Stimulated activated naive B cell treated with anti-CD40 and anti-IgM and Interleukin-4, amounts not matched to agents 10 μg/mL and 1 μg/mL and 100 μg/mL, for 72 hours (primary cell): ENCODE data around the gene SLC44A3.
"Not testable (repeated sequence)": the region's sequence is repeated elsewhere in the genome, so short reads cannot be mapped to it uniquely, and the experiment has no call there.

Experiments used
- ATAC-seq, 2 donors: fragments of 150-1000 bp; cut with Tn5 transposase; replicated peaks; 2 replicates each; pipeline ENCODE4 v1.10.0; 2021; ENCODE audit warnings: moderate library complexity in 1 of 2
- DNase-seq: peaks from one replicate; pipeline ENCODE4 v3.0.0; 2021
- H3K27ac Mint-ChIP-seq: one replicate; pipeline ENCODE4 v1.8.0; 2022; ENCODE audit warnings: mild to moderate bottlenecking, mixed read lengths
- H3K27me3 Mint-ChIP-seq, 2 donors: one replicate each; pipeline ENCODE4 v1.8.0; 2022; ENCODE audit warnings: mixed read lengths in 2 of 2
- H3K36me3 Mint-ChIP-seq, 2 donors: one replicate each; pipeline ENCODE4 v1.8.0; 2022; ENCODE audit warnings: mixed read lengths in 2 of 2, mild to moderate bottlenecking in 1 of 2
- H3K4me1 Mint-ChIP-seq, 2 donors: one replicate each; pipeline ENCODE4 v1.8.0; 2022; ENCODE audit warnings: mixed read lengths in 2 of 2, mild to moderate bottlenecking in 1 of 2
- H3K4me3 Mint-ChIP-seq, 2 donors: one replicate each; pipeline ENCODE4 v1.8.0; 2022; ENCODE audit warnings: mild to moderate bottlenecking in 2 of 2, mixed read lengths in 2 of 2, moderate library complexity in 1 of 2
- H3K9me3 Mint-ChIP-seq, 2 donors: one replicate each; pipeline ENCODE4 v1.8.0; 2022; ENCODE audit warnings: mixed read lengths in 2 of 2, mild to moderate bottlenecking in 1 of 2

Gene SLC44A3

GRCh38 chr1:94832931-94833585, 12.9 kb downstream of the SLC44A3 start:
- H3K36me3 Mint-ChIP-seq, result no peaks in the 10 kb centered on the region

GRCh38 chr1:94836891-94837290, 16.7 kb downstream of the SLC44A3 start:
- no peaks in the 10 kb centered on the region for H3K36me3 Mint-ChIP-seq
- DNase-seq (no peak), ATAC-seq (no peak)
- H3K27ac Mint-ChIP-seq, result no peak overlapping the region
- H3K4me3 Mint-ChIP-seq, result no peak overlapping the region
- H3K4me1 Mint-ChIP-seq, result peaks cover 0 to under 1% of the 10 kb centered on the region in 2 donors
- H3K9me3 Mint-ChIP-seq, result no peaks in the 10 kb centered on the region
- peaks cover 18 to 41% of the 10 kb centered on the region in 2 donors for H3K27me3 Mint-ChIP-seq

More at GRCh38 chr1:94832931-94833585, 12.9 kb downstream of the SLC44A3 start:
- Mint-ChIP-seq H3K27ac (no peak overlapping the region), H3K9me3 (no peaks in the 10 kb centered on the region), H3K27me3 (peaks cover 19 to 55% of the 10 kb centered on the region in 2 donors), H3K4me3 (no peak overlapping the region), H3K4me1 (peaks cover 5 to 9% of the 10 kb centered on the region in 2 donors)
- DNase-seq, result no peak
- ATAC-seq, result no peak

GRCh38 chr1:94840381-94840780, 20.2 kb downstream of the SLC44A3 start:
- peaks cover 27 to 37% of the 10 kb centered on the region in 2 donors for H3K27me3 Mint-ChIP-seq
- not testable (repeated sequence) for H3K9me3 Mint-ChIP-seq, H3K27ac Mint-ChIP-seq, H3K4me1 Mint-ChIP-seq, H3K4me3 Mint-ChIP-seq, ATAC-seq, DNase-seq, H3K36me3 Mint-ChIP-seq

DNA sequence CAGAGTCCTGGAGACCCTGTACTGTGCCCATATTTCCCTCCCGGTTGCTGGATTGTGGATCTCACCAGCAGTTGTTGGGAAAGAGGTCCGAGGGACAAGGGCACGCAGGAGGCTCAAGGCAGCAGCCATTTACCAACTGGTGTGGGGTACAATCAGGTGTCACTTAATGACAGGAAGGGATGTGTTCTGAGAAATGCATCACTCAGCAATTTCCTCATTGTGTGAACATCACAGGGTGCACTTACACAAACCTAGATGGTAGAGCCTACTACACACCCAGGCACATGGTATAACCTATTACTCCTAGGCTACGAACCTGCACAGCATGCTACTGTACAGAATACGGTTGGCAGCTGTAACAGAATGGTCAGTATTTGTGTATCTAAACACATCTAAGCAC, 20.7 kb downstream of the SLC44A3 start:
- H3K27ac Mint-ChIP-seq, result no peak overlapping the region
- no peaks in the 10 kb centered on the region for H3K9me3 Mint-ChIP-seq
- DNase-seq (no peak), ATAC-seq (no peak)
- H3K4me3 Mint-ChIP-seq, result no peak overlapping the region
- H3K4me1 Mint-ChIP-seq, result no peaks in the 10 kb centered on the region
- no peaks in the 10 kb centered on the region for H3K36me3 Mint-ChIP-seq
- peaks cover 26 to 34% of the 10 kb centered on the region in 2 donors for H3K27me3 Mint-ChIP-seq

GRCh38 chr1:94843430-94843829, 23.3 kb downstream of the SLC44A3 start:
- Mint-ChIP-seq H3K27ac (no peak overlapping the region), H3K36me3 (no peaks in the 10 kb centered on the region), H3K27me3 (peaks cover 21 to 23% of the 10 kb centered on the region in 2 donors), H3K9me3 (no peaks in the 10 kb centered on the region), H3K4me1 (no peaks in the 10 kb centered on the region), H3K4me3 (no peak overlapping the region)
- DNase-seq (no peak), ATAC-seq (no peak)

DNA sequence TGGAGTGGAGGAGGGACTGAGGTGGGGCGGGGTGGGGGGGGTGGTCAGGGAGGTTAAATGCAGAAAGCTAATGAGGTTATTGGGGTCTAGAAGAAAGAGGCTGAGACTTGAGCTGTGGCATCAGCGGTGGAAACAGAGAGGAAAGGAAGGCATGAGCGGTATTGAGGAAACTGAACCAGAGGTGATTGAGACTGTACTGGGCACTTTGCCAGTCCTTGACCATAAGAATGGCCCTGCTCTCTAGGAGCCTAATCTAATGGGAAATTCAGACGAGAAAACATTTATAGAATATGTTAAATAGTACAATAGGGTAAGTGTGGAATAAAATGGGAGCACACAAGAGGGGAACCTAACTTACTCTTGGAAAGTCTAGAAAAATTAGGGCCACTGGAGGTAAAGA, 23.7 kb downstream of the SLC44A3 start:
- ATAC-seq (no peak), DNase-seq (no peak)
- Mint-ChIP-seq H3K9me3 (no peaks in the 10 kb centered on the region), H3K27ac (no peak overlapping the region), H3K4me3 (no peak overlapping the region), H3K27me3 (peaks cover 21 to 23% of the 10 kb centered on the region in 2 donors), H3K4me1 (no peaks in the 10 kb centered on the region), H3K36me3 (no peaks in the 10 kb centered on the region)

GRCh38 chr1:94846308-94846707, 26.2 kb downstream of the SLC44A3 start:
- no peaks in the 10 kb centered on the region for H3K4me1 Mint-ChIP-seq
- H3K36me3 Mint-ChIP-seq, result no peaks in the 10 kb centered on the region
- H3K9me3 Mint-ChIP-seq, result no peaks in the 10 kb centered on the region
- no peak for DNase-seq
- no peak overlapping the region for H3K27ac Mint-ChIP-seq
- no peak overlapping the region for H3K4me3 Mint-ChIP-seq
- H3K27me3 Mint-ChIP-seq, result peaks cover 21 to 23% of the 10 kb centered on the region in 2 donors
- ATAC-seq, result no peak

GRCh38 chr1:94851571-94851970, 31.4 kb downstream of the SLC44A3 start:
- H3K4me3 Mint-ChIP-seq, result no peak overlapping the region
- no peaks in the 10 kb centered on the region for H3K4me1 Mint-ChIP-seq
- no peak for DNase-seq
- no peak for ATAC-seq
- H3K36me3 Mint-ChIP-seq, result no peaks in the 10 kb centered on the region
- H3K9me3 Mint-ChIP-seq, result no peaks in the 10 kb centered on the region
- H3K27ac Mint-ChIP-seq, result no peak overlapping the region
- H3K27me3 Mint-ChIP-seq, result no peaks in the 10 kb centered on the region

DNA sequence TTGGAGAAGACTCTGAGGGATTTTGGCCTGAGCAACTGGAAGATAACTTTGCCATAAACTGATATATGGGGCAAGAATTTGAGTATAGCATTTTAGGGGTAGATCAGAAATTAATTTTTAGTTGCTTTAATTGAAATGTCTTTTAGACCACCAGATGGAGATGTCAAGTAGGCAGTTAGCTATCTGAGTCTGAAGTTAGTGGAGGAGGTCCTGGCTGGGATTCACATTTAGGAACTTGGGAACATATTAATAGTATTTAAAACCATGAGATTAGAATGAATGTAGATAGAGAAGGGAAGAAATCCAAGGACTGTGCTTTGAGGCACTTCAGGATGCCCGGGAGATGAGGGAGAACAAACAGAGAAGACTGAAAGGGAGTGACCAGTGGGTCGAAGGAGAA, 32.6 kb downstream of the SLC44A3 start:
- DNase-seq, result no peak
- no peaks in the 10 kb centered on the region for H3K4me1 Mint-ChIP-seq
- H3K27ac Mint-ChIP-seq, result no peak overlapping the region

DNA sequence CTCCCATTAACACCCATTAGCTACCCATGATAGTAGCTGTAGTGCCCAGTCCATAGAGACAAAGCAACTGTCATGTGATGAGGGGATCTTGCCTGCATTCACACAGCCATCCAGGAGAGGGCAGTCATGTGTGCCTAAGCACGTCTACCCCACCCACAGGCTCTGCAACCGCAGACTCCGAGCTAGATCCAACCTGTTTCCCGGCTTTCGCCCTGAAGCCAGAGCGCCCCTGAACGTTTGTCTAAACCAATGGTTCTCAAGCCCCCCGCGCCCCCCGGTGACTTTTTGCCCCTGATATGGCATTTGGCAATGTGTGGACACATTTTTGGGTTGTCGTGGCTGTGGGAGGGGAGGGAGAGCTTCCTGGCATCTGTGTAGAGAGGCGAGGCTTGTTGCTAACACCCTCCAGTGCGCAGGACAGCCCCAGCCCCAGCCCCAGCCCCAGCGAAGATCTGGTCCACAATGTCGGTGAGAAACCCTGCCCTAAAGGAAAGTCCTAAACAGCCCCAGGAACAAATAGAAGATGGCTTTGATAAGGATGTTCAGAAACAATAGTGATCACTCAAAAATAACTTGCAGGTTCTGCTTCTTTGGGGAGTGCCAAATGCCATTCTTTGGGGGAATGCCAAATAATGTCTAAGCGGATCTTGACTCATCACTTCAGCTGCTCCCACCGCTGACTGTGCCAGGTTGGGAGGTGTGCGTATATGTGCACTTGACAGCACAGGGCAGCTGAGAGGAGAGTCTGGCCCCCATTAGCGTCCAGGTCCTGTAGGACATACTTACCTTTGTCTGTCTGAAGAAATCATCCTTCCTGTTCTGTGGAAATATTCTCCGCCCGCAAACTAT, 34.5 kb downstream of the SLC44A3 start:
- peak; percentile 73 for DNase-seq
- Mint-ChIP-seq H3K4me1 (no peaks in the 10 kb centered on the region), H3K27me3 (peaks cover 8 to 11% of the 10 kb centered on the region in 2 donors), H3K27ac (no peak overlapping the region), H3K9me3 (no peaks in the 10 kb centered on the region), H3K36me3 (no peaks in the 10 kb centered on the region), H3K4me3 (no peak overlapping the region)
- peak; percentile 96 to 97 for ATAC-seq

More for the DNA sequence above, 32.6 kb downstream of the SLC44A3 start:
- Mint-ChIP-seq H3K27me3 (no peaks in the 10 kb centered on the region), H3K36me3 (no peaks in the 10 kb centered on the region), H3K4me3 (no peak overlapping the region), H3K9me3 (no peaks in the 10 kb centered on the region)
- no peak for ATAC-seq

- H3K9me3 Mint-ChIP-seq, result no peaks in the 10 kb centered on the region
- H3K36me3 Mint-ChIP-seq, result no peaks in the 10 kb centered on the region
- ATAC-seq, result no peak
- no peak overlapping the region for H3K4me3 Mint-ChIP-seq
- peaks cover 8 to 11% of the 10 kb centered on the region in 2 donors for H3K27me3 Mint-ChIP-seq
- no peak overlapping the region for H3K27ac Mint-ChIP-seq
- H3K4me1 Mint-ChIP-seq, result no peaks in the 10 kb centered on the region
- DNase-seq, result no peak
These were observed 35.1 kb downstream of the SLC44A3 start for GRCh38 chr1:94855307-94855700.

DNA sequence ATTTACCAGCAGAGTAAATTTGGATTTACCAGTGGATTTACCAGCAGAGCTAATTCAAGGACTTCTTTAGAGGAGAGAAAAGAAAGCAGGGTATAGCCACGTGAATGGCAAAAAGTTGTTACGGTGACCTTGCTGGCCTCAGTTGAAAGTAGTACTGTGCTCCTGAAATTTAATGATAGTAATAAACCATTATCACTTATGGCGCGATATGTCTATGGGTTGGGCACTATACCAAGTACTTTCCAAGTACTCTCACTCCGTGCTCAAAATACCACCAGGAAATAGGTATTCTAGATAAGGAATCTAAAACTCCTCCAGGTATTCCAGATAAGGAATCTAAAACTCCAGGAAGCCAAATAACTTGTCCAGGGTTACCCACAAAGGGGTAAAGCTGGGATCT, 35.8 kb downstream of the SLC44A3 start:
- H3K4me1 Mint-ChIP-seq, result no peaks in the 10 kb centered on the region
- H3K27ac Mint-ChIP-seq, result no peak overlapping the region
- H3K27me3 Mint-ChIP-seq, result peaks cover 8 to 11% of the 10 kb centered on the region in 2 donors
- H3K9me3 Mint-ChIP-seq, result no peaks in the 10 kb centered on the region
- H3K36me3 Mint-ChIP-seq, result no peaks in the 10 kb centered on the region
- no peak for ATAC-seq
- DNase-seq, result no peak
- no peak overlapping the region for H3K4me3 Mint-ChIP-seq

GRCh38 chr1:94856868-94857267, 36.7 kb downstream of the SLC44A3 start:
- Mint-ChIP-seq H3K9me3 (no peaks in the 10 kb centered on the region), H3K36me3 (no peaks in the 10 kb centered on the region), H3K4me3 (no peak overlapping the region), H3K4me1 (no peaks in the 10 kb centered on the region), H3K27me3 (peaks cover 8 to 11% of the 10 kb centered on the region in 2 donors), H3K27ac (no peak overlapping the region)
- no peak for ATAC-seq
- no peak for DNase-seq

- no peaks in the 10 kb centered on the region for H3K36me3 Mint-ChIP-seq
- no peaks in the 10 kb centered on the region for H3K9me3 Mint-ChIP-seq
- ATAC-seq (no peak), DNase-seq (no peak)
- H3K4me1 Mint-ChIP-seq, result no peaks in the 10 kb centered on the region
- no peak overlapping the region for H3K4me3 Mint-ChIP-seq
- peaks cover 8 to 11% of the 10 kb centered on the region in 2 donors for H3K27me3 Mint-ChIP-seq
- no peak overlapping the region for H3K27ac Mint-ChIP-seq
These were observed 38.1 kb downstream of the SLC44A3 start for GRCh38 chr1:94858276-94858675.

DNA sequence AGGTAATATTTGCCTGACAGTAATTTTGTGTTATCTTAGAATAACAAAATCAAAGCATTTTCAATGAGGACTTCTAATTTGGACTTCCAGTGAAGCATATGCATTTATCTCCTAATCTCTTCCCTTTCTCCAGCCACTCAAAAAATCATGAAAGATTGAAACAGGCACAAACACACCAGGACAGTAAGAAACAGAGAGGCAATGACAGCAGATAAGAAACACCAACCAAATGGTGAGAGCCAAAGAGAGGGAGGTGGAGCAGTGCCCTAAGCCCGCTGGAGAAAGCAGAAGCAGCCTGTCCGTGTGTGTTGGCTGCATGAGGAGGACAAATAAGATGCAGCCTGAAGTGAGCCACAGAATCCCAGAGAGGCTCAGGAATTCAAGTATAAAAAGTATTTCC, 39.0 kb downstream of the SLC44A3 start:
- no peaks in the 10 kb centered on the region for H3K36me3 Mint-ChIP-seq
- H3K4me1 Mint-ChIP-seq, result no peaks in the 10 kb centered on the region
- H3K27ac Mint-ChIP-seq, result no peak overlapping the region
- ATAC-seq, result no peak
- peaks cover 8 to 11% of the 10 kb centered on the region in 2 donors for H3K27me3 Mint-ChIP-seq
- H3K9me3 Mint-ChIP-seq, result no peaks in the 10 kb centered on the region
- no peak overlapping the region for H3K4me3 Mint-ChIP-seq
- no peak for DNase-seq
